ENCODE measurements around the gene FAM177B.

The FAM177B gene

GRCh38 chr1:222788402-222789156, 51.6 kb downstream of the FAM177B start:
- no peak for DNase-seq

- DNase-seq = no peak
These were observed 53.1 kb downstream of the FAM177B start for GRCh38 chr1:222790115-222790514.

- DNase-seq = no peak
These were observed 53.5 kb downstream of the FAM177B start for GRCh38 chr1:222790520-222790919.

- no peak for DNase-seq
These were observed 54.2 kb downstream of the FAM177B start for GRCh38 chr1:222791006-222791710.

GRCh38 chr1:222792744-222793143, 55.7 kb downstream of the FAM177B start:
- DNase-seq = no peak

GRCh38 chr1:222794656-222795474, 57.9 kb downstream of the FAM177B start:
- DNase-seq = no peak

GRCh38 chr1:222798116-222798515, 61.1 kb downstream of the FAM177B start:
- DNase-seq = peak; percentile 45

GRCh38 chr1:222798975-222799374, 62.0 kb downstream of the FAM177B start:
- DNase-seq = no peak
